Naive thymus-derived CD4-positive, alpha-beta T cell (primary cell): ENCODE data around the gene COPS7B. TPM values are rescaled to one million over a fixed set of nuclear protein-coding genes. Genes with fewer than 3 reads are reported as not detected.
"Not testable (repeated sequence)": the region's sequence is repeated elsewhere in the genome, so short reads cannot be mapped to it uniquely, and the experiment has no call there.

ENCODE experiments used
- ATAC-seq: fragments of 150-1000 bp; cut with Tn5 transposase; 2 replicates; pipeline ENCODE4 v1.10.0; 2021; ENCODE audit warnings: mild to moderate bottlenecking, moderate library complexity
- CTCF ChIA-PET: fragments of 350-600 bp; sonication (Branson Sonifier 250); formaldehyde crosslinking; loops from one replicate; lab custom pipeline; 2021; ENCODE audit warnings: antibody characterized with exemption; lab: Charles Lee
- POLR2A ChIA-PET: fragments of 350-600 bp; sonication (Branson Sonifier 250); formaldehyde crosslinking; loops from one replicate; lab custom pipeline; 2021; ENCODE audit warnings: antibody characterized with exemption, inconsistent platforms; lab: Charles Lee
- DNase-seq, 9 donors: peaks; one replicate each; pipeline versions ENCODE4 v3.0.0 to v3.0.0-alpha.2; 2020 to 2022; ENCODE audit warnings: mixed read lengths in 1 of 9
- H3K27ac ChIP-seq: one replicate; pipeline ENCODE4 v1.7.0; 2013; ENCODE audit warnings: mild to moderate bottlenecking, low read depth, low read length, moderate library complexity
- H3K27me3 ChIP-seq, 2 donors: one replicate each; pipeline ENCODE4 v1.7.0; 2013; ENCODE audit warnings: low read length in 2 of 2, mild to moderate bottlenecking in 2 of 2, moderate library complexity in 2 of 2; ENCODE audit not compliant: control insufficient read depth in 2 of 2, insufficient read depth in 2 of 2
- H3K36me3 ChIP-seq, 3 experiments: 1 replicate in 2 of 3; 2 replicates in 1 of 3; pipeline ENCODE4 v1.7.0; 2013; ENCODE audit warnings: low read length in 3 of 3, mild to moderate bottlenecking in 3 of 3, moderate library complexity in 1 of 3; ENCODE audit not compliant: insufficient read depth in 3 of 3, control insufficient read depth in 2 of 3
- H3K4me1 ChIP-seq, 2 donors: one replicate each; pipeline ENCODE4 v1.7.0; 2013; ENCODE audit warnings: low read length in 2 of 2, mild to moderate bottlenecking in 2 of 2, moderate library complexity in 1 of 2; ENCODE audit not compliant: control insufficient read depth in 2 of 2, insufficient read depth in 2 of 2
- H3K4me3 ChIP-seq: 2 replicates; pipeline ENCODE4 v1.7.0; 2013; ENCODE audit warnings: mild to moderate bottlenecking, low read length
- H3K9me3 ChIP-seq, 3 experiments: 1 replicate in 2 of 3; 2 replicates in 1 of 3; pipeline ENCODE4 v1.7.0; 2013; ENCODE audit warnings: low read length in 3 of 3; ENCODE audit not compliant: control insufficient read depth in 2 of 3
- H3K27ac Mint-ChIP-seq, 9 donors: one replicate each; pipeline ENCODE4 v1.8.0; 2020 to 2022; ENCODE audit warnings: mixed read lengths in 9 of 9, mild to moderate bottlenecking in 8 of 9, moderate library complexity in 5 of 9, inconsistent platforms in 2 of 9
- H3K27me3 Mint-ChIP-seq, 5 donors: one replicate each; pipeline ENCODE4 v1.8.0; 2021 to 2022; ENCODE audit warnings: mixed read lengths in 5 of 5, mild to moderate bottlenecking in 1 of 5
- H3K36me3 Mint-ChIP-seq, 5 donors: one replicate each; pipeline ENCODE4 v1.8.0; 2020 to 2022; ENCODE audit warnings: mixed read lengths in 5 of 5, mild to moderate bottlenecking in 3 of 5, inconsistent platforms in 1 of 5
- H3K4me1 Mint-ChIP-seq, 7 donors: one replicate each; pipeline ENCODE4 v1.8.0; 2020 to 2022; ENCODE audit warnings: mixed read lengths in 7 of 7, mild to moderate bottlenecking in 3 of 7, inconsistent platforms in 1 of 7
- H3K4me3 Mint-ChIP-seq, 10 donors: one replicate each; pipeline ENCODE4 v1.8.0; 2020 to 2022; ENCODE audit warnings: mild to moderate bottlenecking in 10 of 10, mixed read lengths in 10 of 10, moderate library complexity in 6 of 10, inconsistent platforms in 2 of 10
- H3K9me3 Mint-ChIP-seq, 11 donors: one replicate each; pipeline ENCODE4 v1.8.0; 2020 to 2022; ENCODE audit warnings: mixed read lengths in 11 of 11, mild to moderate bottlenecking in 4 of 11, inconsistent platforms in 1 of 11, moderate library complexity in 1 of 11
- intact Hi-C, 2 donors: fragments of 100-400 bp; cut with micrococcal nuclease; formaldehyde crosslinking; loops; one replicate each; pipeline ENCODE4 v1.15.1; 2023
- polyA plus RNA-seq, 2 donors: library from polyadenylated mRNA; unstranded; fragments of 300-500 nt; fragmentation: Illumina TruSeq; gene quantifications; one replicate each; pipeline ENCODE4 v1.2.3, GENCODE V29; 2021
- total RNA-seq, 6 experiments: library from RNA in 5 of 6; stranded (reverse) in 5 of 6; gene quantifications; 1 replicate in 5 of 6; 2 replicates in 1 of 6; pipeline ENCODE4 v1.2.3 and lab custom pipeline; 2021 to 2026

The COPS7B gene
- total and polyA plus RNA-seq, 7 experiments from 2014 or later = 33.4 to 60.6 (median 44.5) TPM

GRCh38 chr2:231749016-231749415, 37.2 kb upstream of the COPS7B start:
- H3K36me3 Mint-ChIP-seq, H3K36me3 ChIP-seq, H3K9me3 Mint-ChIP-seq, H3K4me1 ChIP-seq, H3K9me3 ChIP-seq, H3K27ac ChIP-seq, POLR2A ChIA-PET, H3K27me3 Mint-ChIP-seq, H3K4me3 Mint-ChIP-seq, ATAC-seq, DNase-seq, intact Hi-C loops, H3K27me3 ChIP-seq, H3K27ac Mint-ChIP-seq, H3K4me1 Mint-ChIP-seq, H3K4me3 ChIP-seq: not testable (repeated sequence)
- CTCF ChIA-PET = interaction anchor here (0.6 kb wide), 1 partner anchor 127 kb away, joined by 4 read pairs; no protein-coding TSS in a partner anchor

- intact Hi-C loops = no loop called here
- H3K9me3 Mint-ChIP-seq = no peaks in the 10 kb centered on the region
- H3K9me3 ChIP-seq = no peaks in the 10 kb centered on the region
- ATAC-seq = no peak
- H3K27me3 Mint-ChIP-seq = no peaks in the 10 kb centered on the region
- H3K27me3 ChIP-seq = no peaks in the 10 kb centered on the region
- no peak overlapping the region for H3K27ac Mint-ChIP-seq
- ChIA-PET CTCF (no interaction called here), POLR2A (no interaction called here)
- H3K4me3 Mint-ChIP-seq = no peak overlapping the region
- no peak overlapping the region for H3K27ac ChIP-seq
- H3K36me3 ChIP-seq = no peaks in the 10 kb centered on the region
- no peaks in the 10 kb centered on the region for H3K4me1 ChIP-seq
- peaks cover 0 to 7% (median 2%) of the 10 kb centered on the region in 5 donors for H3K36me3 Mint-ChIP-seq
- H3K4me3 ChIP-seq = no peak overlapping the region
- H3K4me1 Mint-ChIP-seq = peaks cover 0 to 5% (median 0%) of the 10 kb centered on the region in 7 donors
- no peak for DNase-seq
Observed at GRCh38 chr2:231751042-231751815, 35.0 kb upstream of the COPS7B start.

- ChIA-PET POLR2A (no interaction called here), CTCF (no interaction called here)
- intact Hi-C loops = no loop called here
- no peaks in the 10 kb centered on the region for H3K4me1 ChIP-seq
- peaks cover 0 to 5% (median 0%) of the 10 kb centered on the region in 7 donors for H3K4me1 Mint-ChIP-seq
- no peak overlapping the region for H3K4me3 Mint-ChIP-seq
- peaks cover 0 to 7% (median 2%) of the 10 kb centered on the region in 5 donors for H3K36me3 Mint-ChIP-seq
- DNase-seq = no peak
- no peaks in the 10 kb centered on the region for H3K27me3 ChIP-seq
- H3K27me3 Mint-ChIP-seq = no peaks in the 10 kb centered on the region
- no peaks in the 10 kb centered on the region for H3K36me3 ChIP-seq
- no peak for ATAC-seq
- no peaks in the 10 kb centered on the region for H3K9me3 Mint-ChIP-seq
- no peak overlapping the region for H3K4me3 ChIP-seq
- H3K27ac ChIP-seq = no peak overlapping the region
- no peaks in the 10 kb centered on the region for H3K9me3 ChIP-seq
- no peak overlapping the region for H3K27ac Mint-ChIP-seq
Observed at GRCh38 chr2:231752061-231752460, 34.2 kb upstream of the COPS7B start.

- no peaks in the 10 kb centered on the region for H3K36me3 ChIP-seq
- no peak for ATAC-seq
- Mint-ChIP-seq H3K4me3 (no peak overlapping the region), H3K27ac (no peak overlapping the region), H3K27me3 (no peaks in the 10 kb centered on the region), H3K4me1 (peaks cover 9 to 23% (median 20%) of the 10 kb centered on the region in 7 donors), H3K36me3 (no peaks in the 10 kb centered on the region), H3K9me3 (no peaks in the 10 kb centered on the region)
- no peaks in the 10 kb centered on the region for H3K27me3 ChIP-seq
- ChIA-PET CTCF (interaction anchor here (0.6 to 1.0 kb wide), 2 partner anchors 10 to 18 kb away, joined by 3 read pairs; no protein-coding TSS in a partner anchor), POLR2A (interaction anchor here (0.6 to 0.7 kb wide), 2 partner anchors 16 to 55 kb away, joined by 3 to 4 read pairs; no protein-coding TSS in a partner anchor)
- no peak overlapping the region for H3K27ac ChIP-seq
- H3K4me3 ChIP-seq = no peak overlapping the region
- peaks cover 0 to 8% of the 10 kb centered on the region in 2 donors for H3K4me1 ChIP-seq
- intact Hi-C loops = no loop called here
- no peaks in the 10 kb centered on the region for H3K9me3 ChIP-seq
- DNase-seq = no peak
Observed at GRCh38 chr2:231761735-231762134, 24.5 kb upstream of the COPS7B start.

- CTCF ChIA-PET = no interaction called here
- peaks cover 0 to 8% of the 10 kb centered on the region in 2 donors for H3K4me1 ChIP-seq
- ATAC-seq (no peak), DNase-seq (no peak)
- Mint-ChIP-seq H3K27me3 (no peaks in the 10 kb centered on the region), H3K27ac (peak overlapping the region in 1 of 9 donors; percentile 40), H3K36me3 (no peaks in the 10 kb centered on the region), H3K4me3 (no peak overlapping the region), H3K9me3 (no peaks in the 10 kb centered on the region), H3K4me1 (peaks cover 9 to 24% (median 20%) of the 10 kb centered on the region in 7 donors)
- no peaks in the 10 kb centered on the region for H3K9me3 ChIP-seq
- intact Hi-C loops = no loop called here
- H3K27ac ChIP-seq = no peak overlapping the region
- no peaks in the 10 kb centered on the region for H3K36me3 ChIP-seq
- H3K27me3 ChIP-seq = no peaks in the 10 kb centered on the region
- POLR2A ChIA-PET = no interaction called here
- H3K4me3 ChIP-seq = no peak overlapping the region
Observed at GRCh38 chr2:231764124-231764523, 22.1 kb upstream of the COPS7B start.

GRCh38 chr2:231764760-231765159, 21.5 kb upstream of the COPS7B start:
- H3K27ac Mint-ChIP-seq = peak overlapping the region in 2 of 9 donors; percentile 40 to 56
- no peaks in the 10 kb centered on the region for H3K9me3 Mint-ChIP-seq
- peaks cover 9 to 31% (median 20%) of the 10 kb centered on the region in 7 donors for H3K4me1 Mint-ChIP-seq
- POLR2A ChIA-PET = no interaction called here
- no peak overlapping the region for H3K4me3 ChIP-seq
- H3K36me3 ChIP-seq = no peaks in the 10 kb centered on the region
- no peak for ATAC-seq
- intact Hi-C loops = no loop called here
- no peaks in the 10 kb centered on the region for H3K36me3 Mint-ChIP-seq
- DNase-seq = no peak
- no peak overlapping the region for H3K4me3 Mint-ChIP-seq
- H3K9me3 ChIP-seq = no peaks in the 10 kb centered on the region
- CTCF ChIA-PET = no interaction called here
- H3K27me3 ChIP-seq = no peaks in the 10 kb centered on the region
- no peaks in the 10 kb centered on the region for H3K27me3 Mint-ChIP-seq
- H3K4me1 ChIP-seq = peaks cover 0 to 8% of the 10 kb centered on the region in 2 donors
- H3K27ac ChIP-seq = no peak overlapping the region
